SK-N-DZ (cell line): ENCODE measurements around the gene FNDC3B.

Experiments
- DNase-seq: peaks from one replicate; pipeline ENCODE4 v3.0.0-alpha.2; 2015; ENCODE audit warnings: low spot score
- small RNA-seq, 2 experiments: library from RNA; depleted of rRNA; stranded (forward); fragments of <200 nt; gene quantifications; one replicate each; pipeline ENCODE3, GENCODE V24; 2014

Gene FNDC3B

GRCh38 chr3:172444821-172445220 is 405.4 kb downstream of the FNDC3B start:
- no peak for DNase-seq

- no peak for DNase-seq
Observed at GRCh38 chr3:172446198-172446597, 406.8 kb downstream of the FNDC3B start.

- DNase-seq = no peak
Observed at GRCh38 chr3:172447611-172448579, 408.5 kb downstream of the FNDC3B start, which contains the start of gene GHSR. Gene GHSR (minus strand): TSS chr3:172448456. CDS start chr3:172448413, 43 bp downstream.

GRCh38 chr3:172448661-172449465 is 409.5 kb downstream of the FNDC3B start:
- DNase-seq = no peak

GRCh38 chr3:172449466-172450149 is 410.2 kb downstream of the FNDC3B start:
- peak; percentile 26 for DNase-seq

Small RNA genes lying within 50 kb of the gene (small RNA-seq; reads per million reads assigned to genes)
- gene RN7SL141P = 0 to 0.04 reads per million in 2 experiments
